ENCODE data around the gene KRT82. TPM values are rescaled to one million over a fixed set of nuclear protein-coding genes. Genes with fewer than 3 reads are reported as not detected.

KRT82 gene
- total and polyA plus RNA-seq, 8 donors, result not detected

- no peak overlapping the region for H3K4me3 ChIP-seq
- H3K27ac ChIP-seq, result no peak overlapping the region
- TF ChIP-seq POLR2A (IDR thresholded peaks at IDR 0.05) (no peak), CTCF (IDR thresholded peaks at IDR 0.05) (peak in 5 of 7 experiments; percentile 16 to 54 (median 34))
- no peaks in the 10 kb centered on the region for H3K4me1 ChIP-seq
- 42 to 65% (median 50%) methylated on average over 12 to 15 of the region's 15 CpGs for WGBS, 5 donors
- no peaks in the 10 kb centered on the region for H3K9me3 ChIP-seq
- peaks cover 0 to 11% (median 0%) of the 10 kb centered on the region in 3 donors for H3K27me3 ChIP-seq
- intact Hi-C loops (cut with DNase I; ENCODE audit: low total_unique reads), result no loop called here
- no peaks in the 10 kb centered on the region for H3K36me3 ChIP-seq
- peak; percentile 57 to 58 for DNase-seq
Observed at GRCh38 chr12:52380271-52380694, 25.9 kb downstream of the KRT82 start.

- intact Hi-C loops (cut with DNase I; ENCODE audit: low total_unique reads), result loop anchor here (10.0 kb wide), 1 partner anchor 595 kb away; no protein-coding TSS in a partner anchor
- Histone ChIP-seq H3K4me1 (no peaks in the 10 kb centered on the region), H3K4me3 (no peak overlapping the region), H3K27ac (no peak overlapping the region), H3K27me3 (peaks cover 0 to 7% (median 0%) of the 10 kb centered on the region in 3 donors), H3K36me3 (no peaks in the 10 kb centered on the region), H3K9me3 (no peaks in the 10 kb centered on the region)
- TF ChIP-seq CTCF (IDR thresholded peaks at IDR 0.05), result no peak
- TF ChIP-seq POLR2A (IDR thresholded peaks at IDR 0.05), result no peak
- no peak for TF ChIP-seq EP300 (IDR thresholded peaks at IDR 0.05)
- no peak for TF ChIP-seq POLR2AphosphoS5 (IDR thresholded peaks at IDR 0.05)
- 84 to 96% (median 88%) methylated on average over 5 to 6 of the region's 6 CpGs for WGBS, 5 donors
- no peak for DNase-seq
Observed at GRCh38 chr12:52379536-52379935, 26.6 kb downstream of the KRT82 start.

GRCh38 chr12:52378091-52378490, 28.0 kb downstream of the KRT82 start:
- no peak overlapping the region for H3K4me3 ChIP-seq
- H3K4me1 ChIP-seq, result no peaks in the 10 kb centered on the region
- H3K27ac ChIP-seq, result no peak overlapping the region
- no peaks in the 10 kb centered on the region for H3K9me3 ChIP-seq
- peaks cover 0 to 7% (median 0%) of the 10 kb centered on the region in 3 donors for H3K27me3 ChIP-seq
- no peak for DNase-seq
- no peaks in the 10 kb centered on the region for H3K36me3 ChIP-seq
- TF ChIP-seq POLR2A (IDR thresholded peaks at IDR 0.05), result no peak
- TF ChIP-seq CTCF (IDR thresholded peaks at IDR 0.05), result no peak
- no peak for TF ChIP-seq POLR2AphosphoS5 (IDR thresholded peaks at IDR 0.05)
- TF ChIP-seq EP300 (IDR thresholded peaks at IDR 0.05), result no peak
- 67 to 85% (median 81%) methylated on average over 8 to 19 of the region's 19 CpGs for WGBS, 5 donors
- intact Hi-C loops (cut with DNase I; ENCODE audit: low total_unique reads), result loop anchor here (10.0 kb wide), 1 partner anchor 597 kb away; no protein-coding TSS in a partner anchor

- no peak for DNase-seq
- Histone ChIP-seq H3K4me3 (no peak overlapping the region), H3K27ac (no peak overlapping the region), H3K36me3 (no peaks in the 10 kb centered on the region), H3K27me3 (peaks cover 0 to 7% (median 0%) of the 10 kb centered on the region in 3 donors), H3K4me1 (peaks cover 0 to 2% (median 0%) of the 10 kb centered on the region in 4 donors), H3K9me3 (no peaks in the 10 kb centered on the region)
- intact Hi-C loops (cut with DNase I; ENCODE audit: low total_unique reads), result loop anchor here (10.0 kb wide), 1 partner anchor 598 kb away; no protein-coding TSS in a partner anchor
- 86 to 93% (median 89%) methylated on average over 8 of the region's 8 CpGs for WGBS, 5 donors
- TF ChIP-seq POLR2AphosphoS5 (IDR thresholded peaks at IDR 0.05) (no peak), EP300 (IDR thresholded peaks at IDR 0.05) (no peak), CTCF (IDR thresholded peaks at IDR 0.05) (no peak), POLR2A (IDR thresholded peaks at IDR 0.05) (no peak)
Observed at GRCh38 chr12:52377266-52377665, 28.9 kb downstream of the KRT82 start.

Measured in stomach (tissue), 9 donors.